Skeletal muscle tissue (tissue), 4 donors: Measurements from ENCODE around the gene AGBL1. TPM values are rescaled to one million over a fixed set of nuclear protein-coding genes. Genes with fewer than 3 reads are reported as not detected.

Experiments used
- H3K27ac ChIP-seq: one replicate; pipeline ENCODE4 v1.7.0; 2013; ENCODE audit warnings: mild to moderate bottlenecking, low read depth, low read length, inconsistent platforms
- H3K27me3 ChIP-seq, 3 donors: one replicate each; pipeline ENCODE4 v1.7.0; 2013; ENCODE audit warnings: low read length in 3 of 3; ENCODE audit not compliant: control insufficient read depth in 3 of 3, insufficient read depth in 3 of 3
- H3K36me3 ChIP-seq, 3 donors: one replicate each; pipeline ENCODE4 v1.7.0; 2013; ENCODE audit warnings: low read length in 3 of 3; ENCODE audit not compliant: control insufficient read depth in 3 of 3, insufficient read depth in 3 of 3
- H3K4me1 ChIP-seq, 3 donors: one replicate each; pipeline ENCODE4 v1.7.0; 2013; ENCODE audit warnings: low read length in 3 of 3, mild to moderate bottlenecking in 3 of 3; ENCODE audit not compliant: control insufficient read depth in 3 of 3, insufficient read depth in 3 of 3
- H3K4me3 ChIP-seq, 3 donors: one replicate each; pipeline ENCODE4 v1.7.0; 2013; ENCODE audit warnings: low read length in 3 of 3
- H3K9ac ChIP-seq, 3 donors: one replicate each; pipeline ENCODE4 v1.7.0; 2013; ENCODE audit warnings: low read length in 3 of 3, mild to moderate bottlenecking in 3 of 3, moderate library complexity in 2 of 3, low read depth in 1 of 3
- H3K9me3 ChIP-seq, 3 donors: one replicate each; pipeline ENCODE4 v1.7.0; 2013; ENCODE audit warnings: low read length in 3 of 3; ENCODE audit not compliant: control insufficient read depth in 3 of 3
- total RNA-seq: library from RNA; depleted of rRNA; stranded (reverse); fragments of >200 nt; gene quantifications from one replicate; pipeline ENCODE4 v1.2.3, GENCODE V29; 2014
- donor health status: Osteomylitis.

AGBL1 gene
- total RNA-seq, 1 donor from 2014 or later: 31.3 TPM

DNA sequence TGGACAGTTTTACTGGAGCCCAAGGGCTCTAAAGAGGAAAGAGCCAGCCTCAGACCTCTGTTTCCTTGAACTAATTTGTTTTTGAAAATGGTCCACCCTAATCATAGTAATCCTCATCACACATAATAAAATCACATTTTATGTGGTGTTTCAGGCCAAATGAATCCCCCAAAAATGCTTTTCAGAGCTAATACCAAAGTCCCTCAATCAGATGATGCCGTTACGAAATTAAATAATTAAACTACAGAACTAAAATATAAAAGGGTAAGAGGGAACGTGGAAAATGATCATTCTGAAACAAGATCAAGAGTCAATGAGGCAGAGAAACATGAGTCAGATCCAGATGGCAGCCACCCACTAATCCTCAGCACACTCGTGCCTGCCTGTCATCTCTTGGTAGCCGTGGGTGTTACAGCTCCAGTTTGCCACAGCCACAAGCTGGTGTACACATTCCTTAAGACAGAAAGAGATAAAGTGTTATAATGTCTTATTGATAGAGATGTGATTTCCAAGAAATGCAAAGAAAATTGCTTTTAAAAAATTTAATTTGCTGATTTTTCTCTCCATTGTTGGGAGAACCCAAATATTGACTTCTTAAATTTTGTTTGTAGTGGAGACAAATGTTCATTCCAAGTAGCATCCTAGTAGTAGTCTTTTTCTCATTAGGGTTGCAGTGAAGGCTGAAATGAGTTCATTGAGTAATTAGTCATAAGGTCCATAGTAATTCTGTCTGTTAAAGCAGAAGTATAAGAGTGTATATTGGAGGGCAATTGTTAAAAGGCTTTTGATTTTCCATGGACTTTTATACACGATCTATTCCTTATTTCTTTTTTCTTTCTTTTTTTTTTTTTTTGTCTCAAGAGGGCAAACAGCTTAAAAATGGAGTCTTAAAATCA is 104.2 kb downstream of the AGBL1 start:
- Histone ChIP-seq H3K9ac (peak overlapping the region in 1 of 3 donors; percentile 50), H3K36me3 (no peaks in the 10 kb centered on the region), H3K27me3 (no peaks in the 10 kb centered on the region), H3K4me3 (no peak overlapping the region), H3K27ac (peak overlapping the region; percentile 81), H3K9me3 (no peaks in the 10 kb centered on the region), H3K4me1 (peaks cover 4 to 7% (median 5%) of the 10 kb centered on the region in 3 donors)

DNA sequence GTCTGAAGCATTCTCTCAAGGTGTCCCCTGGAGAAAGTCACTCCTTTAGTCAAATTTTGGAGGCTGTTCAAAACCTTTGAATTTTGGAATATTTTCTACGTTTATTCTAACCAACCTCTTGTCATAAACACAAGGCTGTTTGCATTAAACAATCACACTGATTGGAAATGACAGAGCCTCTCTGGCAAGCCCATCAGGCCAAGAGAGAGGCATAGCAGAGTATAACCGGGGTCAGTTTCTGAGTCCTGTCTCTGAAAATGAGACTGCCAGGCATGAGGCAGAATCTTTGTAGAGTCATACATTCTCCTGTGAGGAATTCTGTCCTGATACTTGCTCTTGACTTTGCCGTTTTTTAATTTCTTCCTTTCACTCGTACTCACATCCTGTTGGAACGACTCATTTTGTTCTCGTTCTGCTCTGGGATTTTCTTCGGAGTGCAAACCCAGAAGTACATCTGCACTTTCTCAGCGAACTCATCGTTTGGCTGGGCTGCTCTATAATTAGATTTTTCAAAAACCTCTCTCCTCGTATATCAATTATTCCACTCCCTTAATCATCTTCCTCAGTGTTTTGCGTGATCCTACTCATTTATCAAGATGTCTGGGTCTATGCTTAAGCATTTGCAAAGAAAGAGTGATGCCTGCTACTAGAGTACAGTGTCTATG is 114.2 kb downstream of the AGBL1 start:
- H3K27ac ChIP-seq: no peak overlapping the region
- no peaks in the 10 kb centered on the region for H3K27me3 ChIP-seq
- peaks cover 0 to 4% (median 0%) of the 10 kb centered on the region in 3 donors for H3K4me1 ChIP-seq
- H3K9ac ChIP-seq: no peak overlapping the region
- no peaks in the 10 kb centered on the region for H3K9me3 ChIP-seq
- H3K36me3 ChIP-seq: no peaks in the 10 kb centered on the region
- H3K4me3 ChIP-seq: peak overlapping the region in 2 of 3 donors; percentile 4 to 19

DNA sequence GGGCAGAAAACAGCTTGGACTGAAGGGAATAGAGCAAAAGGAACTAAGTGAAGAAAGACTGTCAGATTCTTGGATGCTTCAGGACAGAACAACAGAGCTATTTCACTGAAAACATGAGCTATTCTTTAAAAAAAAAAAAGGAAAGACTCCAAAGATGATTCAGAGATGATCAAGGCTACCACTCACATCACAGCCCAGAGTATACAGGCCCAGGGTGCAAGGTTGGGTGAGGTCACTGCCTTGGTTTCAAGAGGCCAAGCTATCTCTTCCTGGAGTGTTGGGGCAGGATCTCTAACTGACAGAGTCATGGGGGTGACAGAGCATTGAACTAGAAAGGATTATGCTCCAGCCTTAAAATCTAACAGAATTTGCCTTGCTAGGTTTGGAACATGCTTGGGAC is 118.1 kb downstream of the AGBL1 start:
- Histone ChIP-seq H3K36me3 (no peaks in the 10 kb centered on the region), H3K4me3 (no peak overlapping the region), H3K4me1 (peaks cover 0 to 4% (median 4%) of the 10 kb centered on the region in 3 donors), H3K9me3 (no peaks in the 10 kb centered on the region), H3K27ac (no peak overlapping the region), H3K27me3 (no peaks in the 10 kb centered on the region), H3K9ac (no peak overlapping the region)

DNA sequence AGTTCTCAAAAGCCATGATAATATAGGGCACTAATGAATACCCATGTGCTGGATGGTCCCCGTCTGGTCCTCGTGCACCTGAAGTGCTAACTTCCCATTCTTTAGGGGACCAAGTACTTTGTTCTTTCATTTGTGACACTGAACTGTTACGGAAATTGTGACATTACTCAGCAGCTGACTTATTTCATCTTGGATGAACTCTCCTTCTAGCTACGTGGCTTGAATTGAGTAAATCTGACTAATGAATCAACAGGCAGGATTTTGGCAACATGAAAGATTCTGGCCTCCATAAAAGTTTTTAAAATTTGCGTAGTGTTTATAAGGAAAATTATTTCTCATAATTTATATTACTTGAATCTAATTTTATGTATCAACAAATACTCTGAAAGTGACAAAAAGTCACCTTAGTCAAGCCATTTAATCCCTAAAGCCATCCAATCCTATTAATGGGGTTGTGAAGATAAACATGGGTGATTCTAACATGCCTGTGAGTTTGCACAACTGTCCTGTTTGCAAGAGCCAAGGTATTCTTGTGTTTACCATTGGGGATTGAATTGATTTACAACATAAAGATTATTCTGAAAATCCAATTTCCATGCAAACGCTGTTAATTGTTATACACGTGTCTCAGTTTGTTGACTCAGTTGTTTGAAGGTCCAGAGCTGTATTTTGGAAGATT is 119.9 kb downstream of the AGBL1 start:
- peaks cover 0 to 4% (median 0%) of the 10 kb centered on the region in 3 donors for H3K4me1 ChIP-seq
- no peak overlapping the region for H3K27ac ChIP-seq
- H3K9ac ChIP-seq: no peak overlapping the region
- no peaks in the 10 kb centered on the region for H3K36me3 ChIP-seq
- no peaks in the 10 kb centered on the region for H3K27me3 ChIP-seq
- no peak overlapping the region for H3K4me3 ChIP-seq
- no peaks in the 10 kb centered on the region for H3K9me3 ChIP-seq

DNA sequence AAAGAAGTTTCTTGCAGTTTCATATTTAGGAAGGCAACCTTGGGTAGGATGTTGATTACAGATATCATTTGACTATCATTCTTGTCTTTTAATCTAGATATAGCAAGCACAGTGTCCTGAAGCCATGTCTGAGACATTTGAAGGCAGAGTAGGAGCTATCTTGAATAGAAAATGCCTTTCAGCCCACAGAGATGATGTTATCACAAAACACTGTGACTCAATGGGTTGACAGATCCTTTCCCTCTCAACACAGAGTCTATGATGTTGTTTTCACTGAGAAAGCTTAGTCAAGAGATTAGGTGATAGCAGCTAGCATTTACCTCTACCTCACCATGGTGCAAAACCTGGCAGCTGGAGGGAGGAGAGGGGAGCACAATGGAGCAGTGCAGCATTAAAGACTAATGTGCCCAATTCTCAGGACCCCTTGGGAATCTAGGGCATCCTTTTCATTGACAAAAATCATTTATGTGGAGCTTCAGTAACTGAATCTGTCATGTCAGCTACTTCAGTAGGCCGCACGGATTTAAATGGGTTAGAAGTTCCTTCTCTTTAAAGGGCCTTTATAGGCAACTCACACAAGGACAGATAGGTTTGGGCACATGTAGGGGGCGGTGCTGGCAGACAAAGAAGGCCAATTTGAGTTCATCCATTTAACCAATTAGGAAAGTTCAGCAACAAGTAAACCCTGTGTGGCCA is 121.8 kb downstream of the AGBL1 start:
- H3K9me3 ChIP-seq: no peaks in the 10 kb centered on the region
- no peak overlapping the region for H3K4me3 ChIP-seq
- H3K36me3 ChIP-seq: no peaks in the 10 kb centered on the region
- no peak overlapping the region for H3K27ac ChIP-seq
- peaks cover 0 to 4% (median 0%) of the 10 kb centered on the region in 3 donors for H3K4me1 ChIP-seq
- H3K27me3 ChIP-seq: no peaks in the 10 kb centered on the region
- H3K9ac ChIP-seq: no peak overlapping the region

DNA sequence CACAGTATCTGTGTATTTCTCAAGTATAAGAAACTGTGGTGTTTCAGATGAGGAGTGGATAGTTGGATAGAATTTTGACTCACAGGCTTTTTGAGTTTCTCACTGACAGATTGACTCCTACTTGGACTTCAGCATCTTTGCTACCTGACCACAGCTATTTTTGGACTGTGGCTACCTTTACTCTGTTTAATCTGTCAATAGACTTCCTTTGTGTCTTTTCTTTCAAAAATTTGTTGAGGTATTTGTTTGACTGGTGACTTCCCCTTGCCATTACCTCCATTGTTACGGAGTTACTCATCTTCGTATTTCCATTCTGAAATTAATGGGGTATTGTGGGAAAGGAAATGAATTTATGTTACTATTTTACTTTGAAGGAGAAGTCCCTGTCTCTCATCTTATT is 123.8 kb downstream of the AGBL1 start:
- Histone ChIP-seq H3K4me3 (no peak overlapping the region), H3K27ac (no peak overlapping the region), H3K4me1 (peaks cover 0 to 4% (median 0%) of the 10 kb centered on the region in 3 donors), H3K36me3 (no peaks in the 10 kb centered on the region), H3K9ac (no peak overlapping the region), H3K9me3 (no peaks in the 10 kb centered on the region), H3K27me3 (no peaks in the 10 kb centered on the region)

DNA sequence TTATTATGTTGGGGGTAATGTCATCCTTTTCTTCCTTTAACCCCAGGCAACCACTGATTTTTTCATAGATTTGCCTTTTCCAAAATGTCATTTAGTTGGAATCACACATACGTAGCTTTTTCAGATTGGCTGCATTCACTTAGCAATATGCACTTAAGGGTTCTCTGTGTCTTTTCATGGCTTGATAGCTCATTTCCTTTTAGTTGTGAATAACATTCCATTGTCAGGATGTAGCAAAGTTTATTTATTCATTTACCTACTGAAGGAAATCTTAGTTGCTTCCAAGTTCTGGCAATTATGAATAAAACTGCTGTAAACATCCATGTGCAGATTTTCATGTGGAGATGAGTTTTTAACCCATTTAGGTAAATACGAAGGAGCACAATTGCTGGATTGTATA is 125.4 kb downstream of the AGBL1 start:
- H3K4me1 ChIP-seq: no peaks in the 10 kb centered on the region
- H3K27me3 ChIP-seq: no peaks in the 10 kb centered on the region
- H3K36me3 ChIP-seq: no peaks in the 10 kb centered on the region
- no peak overlapping the region for H3K27ac ChIP-seq
- H3K9me3 ChIP-seq: no peaks in the 10 kb centered on the region
- H3K9ac ChIP-seq: no peak overlapping the region
- H3K4me3 ChIP-seq: no peak overlapping the region

DNA sequence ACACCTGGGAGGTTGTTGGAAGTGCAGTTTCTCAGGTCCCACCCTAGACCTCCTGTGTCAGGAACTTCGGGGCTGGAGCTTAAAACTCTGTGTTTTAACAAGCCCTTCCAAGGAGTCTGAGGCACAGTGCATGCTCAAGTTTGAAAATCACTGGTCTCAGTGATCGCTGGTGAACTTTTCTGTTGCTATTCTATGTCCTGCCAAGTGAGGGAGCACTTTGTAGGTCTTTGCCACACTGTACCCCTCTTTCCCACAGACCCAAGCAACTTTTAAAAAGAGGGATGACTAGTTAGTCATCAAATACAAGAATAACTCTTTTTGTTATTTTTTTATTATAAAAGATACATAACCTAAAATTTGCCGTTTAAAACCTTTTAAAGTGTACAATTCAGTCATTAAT is 133.7 kb downstream of the AGBL1 start:
- Histone ChIP-seq H3K9me3 (peaks cover 0 to 3% (median 2%) of the 10 kb centered on the region in 3 donors), H3K9ac (no peak overlapping the region), H3K36me3 (no peaks in the 10 kb centered on the region), H3K4me3 (no peak overlapping the region), H3K4me1 (peaks cover 5 to 9% (median 9%) of the 10 kb centered on the region in 3 donors), H3K27ac (no peak overlapping the region), H3K27me3 (no peaks in the 10 kb centered on the region)

DNA sequence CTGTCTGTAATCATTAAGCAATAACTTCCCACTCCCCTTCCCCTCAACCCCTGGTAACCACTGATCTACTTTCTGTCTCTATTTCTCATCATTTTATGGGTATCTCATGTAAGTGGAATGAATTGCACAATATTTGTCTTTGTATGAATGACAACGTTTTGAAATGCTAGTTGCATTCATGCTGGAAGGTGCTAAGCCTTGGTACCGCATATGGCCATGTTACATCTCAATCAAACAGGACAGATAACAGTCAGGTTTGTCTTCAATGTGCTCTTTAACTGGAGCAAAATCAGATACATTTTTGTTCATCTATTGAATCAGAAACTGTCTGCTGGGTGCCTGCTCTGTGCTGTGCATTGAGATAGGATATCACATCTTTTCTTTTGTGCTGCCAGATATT is 134.2 kb downstream of the AGBL1 start:
- no peak overlapping the region for H3K27ac ChIP-seq
- H3K9me3 ChIP-seq: peaks cover 2 to 6% (median 2%) of the 10 kb centered on the region in 3 donors
- H3K9ac ChIP-seq: no peak overlapping the region
- H3K27me3 ChIP-seq: no peaks in the 10 kb centered on the region
- H3K4me3 ChIP-seq: no peak overlapping the region
- H3K4me1 ChIP-seq: peaks cover 5 to 9% (median 9%) of the 10 kb centered on the region in 3 donors
- no peaks in the 10 kb centered on the region for H3K36me3 ChIP-seq
